ENCODE results near the gene THBD.

Gene THBD

GRCh38 chr20:23035731-23036130, 13.7 kb downstream of the THBD start:
- no peak for DNase-seq (ENCODE audit: low spot score)
- H3K4me3 ChIP-seq, result peak overlapping the region; percentile 66
- TF ChIP-seq, protein P1, sequence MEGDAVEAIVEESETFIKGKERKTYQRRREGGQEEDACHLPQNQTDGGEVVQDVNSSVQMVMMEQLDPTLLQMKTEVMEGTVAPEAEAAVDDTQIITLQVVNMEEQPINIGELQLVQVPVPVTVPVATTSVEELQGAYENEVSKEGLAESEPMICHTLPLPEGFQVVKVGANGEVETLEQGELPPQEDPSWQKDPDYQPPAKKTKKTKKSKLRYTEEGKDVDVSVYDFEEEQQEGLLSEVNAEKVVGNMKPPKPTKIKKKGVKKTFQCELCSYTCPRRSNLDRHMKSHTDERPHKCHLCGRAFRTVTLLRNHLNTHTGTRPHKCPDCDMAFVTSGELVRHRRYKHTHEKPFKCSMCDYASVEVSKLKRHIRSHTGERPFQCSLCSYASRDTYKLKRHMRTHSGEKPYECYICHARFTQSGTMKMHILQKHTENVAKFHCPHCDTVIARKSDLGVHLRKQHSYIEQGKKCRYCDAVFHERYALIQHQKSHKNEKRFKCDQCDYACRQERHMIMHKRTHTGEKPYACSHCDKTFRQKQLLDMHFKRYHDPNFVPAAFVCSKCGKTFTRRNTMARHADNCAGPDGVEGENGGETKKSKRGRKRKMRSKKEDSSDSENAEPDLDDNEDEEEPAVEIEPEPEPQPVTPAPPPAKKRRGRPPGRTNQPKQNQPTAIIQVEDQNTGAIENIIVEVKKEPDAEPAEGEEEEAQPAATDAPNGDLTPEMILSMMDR (IDR thresholded peaks at IDR 0.05), result no peak
- no peak overlapping the region for H3K27ac ChIP-seq

GRCh38 chr20:23034721-23035671, 14.5 kb downstream of the THBD start, which contains the start of gene SSTR4:
TSS of gene SSTR4 (plus strand) at chr20:23035312. CDS start at chr20:23035484, 172 bp downstream.
- TF ChIP-seq, protein P1 (IDR thresholded peaks at IDR 0.05), result no peak
- DNase-seq (ENCODE audit: low spot score), result no peak
- Histone ChIP-seq H3K4me3 (peak within 1 kb of the TSS; percentile 66), H3K27ac (no peak within 1 kb of the TSS)

DNA sequence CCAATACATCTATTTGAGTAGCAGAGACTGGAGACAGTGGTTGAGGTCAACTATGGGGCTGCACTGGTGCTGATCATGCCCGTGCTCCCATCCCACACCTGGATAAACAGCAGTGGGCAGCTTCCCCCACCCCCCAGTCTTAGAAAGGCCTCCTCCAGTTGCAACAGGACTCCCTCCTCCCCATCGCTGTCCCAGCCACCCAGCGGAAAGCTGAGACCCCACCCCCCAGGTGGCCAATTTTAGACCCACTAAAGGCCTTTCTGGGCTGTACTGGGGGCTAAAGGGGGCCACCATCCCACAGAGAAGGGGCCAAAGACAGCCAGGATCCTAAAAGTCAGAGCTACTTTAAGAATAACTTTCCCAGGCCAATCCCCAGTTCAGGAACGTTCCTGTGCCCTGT, 15.6 kb downstream of the THBD start:
- peak; percentile 59 for DNase-seq (ENCODE audit: low spot score)
- Histone ChIP-seq H3K27ac (no peak overlapping the region), H3K4me3 (no peak overlapping the region)
- TF ChIP-seq, protein P1 (IDR thresholded peaks at IDR 0.05), result no peak

GRCh38 chr20:23032750-23033078, 16.8 kb downstream of the THBD start:
- TF ChIP-seq, protein P1 (IDR thresholded peaks at IDR 0.05), result no peak
- DNase-seq (ENCODE audit: low spot score), result no peak
- Histone ChIP-seq H3K4me3 (no peak overlapping the region), H3K27ac (no peak overlapping the region)

DNA sequence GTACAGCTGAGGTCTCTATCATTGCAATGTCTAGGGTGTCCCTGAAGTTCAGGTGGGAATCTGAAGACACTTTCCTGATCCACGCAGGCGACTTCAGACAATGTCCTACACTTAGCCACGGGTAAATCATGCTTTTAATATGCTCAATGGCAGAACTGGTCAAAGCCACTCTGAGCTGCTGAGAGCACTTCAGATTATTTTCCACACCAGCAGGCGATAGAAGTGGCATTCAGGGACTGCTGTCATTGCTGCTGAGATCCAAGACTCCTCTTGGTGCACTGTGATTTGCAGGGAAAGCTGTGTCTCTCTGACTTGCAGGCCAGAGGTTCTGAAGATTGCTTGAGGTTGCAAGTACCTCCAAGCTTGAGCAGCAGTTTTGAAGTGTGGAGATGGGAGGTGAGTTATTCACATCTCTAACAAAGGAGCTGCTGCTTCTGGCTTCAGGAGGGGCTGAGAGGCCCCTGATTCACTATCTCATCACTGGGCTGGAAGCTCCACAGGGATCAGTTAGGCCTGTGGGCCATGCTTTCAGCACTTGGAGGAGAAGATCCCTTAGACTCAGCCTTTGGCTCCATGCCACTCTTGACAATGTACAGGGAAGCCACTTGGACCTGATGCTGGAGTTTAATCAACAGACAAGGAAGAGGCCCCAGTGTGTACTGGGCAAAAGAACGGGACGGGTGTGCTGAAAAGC, 17.3 kb downstream of the THBD start:
- no peak overlapping the region for H3K27ac ChIP-seq
- H3K4me3 ChIP-seq, result no peak overlapping the region
- TF ChIP-seq, protein P1 (IDR thresholded peaks at IDR 0.05), result no peak
- DNase-seq (ENCODE audit: low spot score), result peak; percentile 45

- H3K27ac ChIP-seq, result no peak overlapping the region
- DNase-seq (ENCODE audit: low spot score), result peak; percentile 28
- no peak overlapping the region for H3K4me3 ChIP-seq
- TF ChIP-seq, protein P1 (IDR thresholded peaks at IDR 0.05), result no peak
Observed at GRCh38 chr20:23031346-23031745, 18.1 kb downstream of the THBD start.

All from coronary artery (tissue), 2 donors.